PC-3 (cell line): ENCODE results near the gene TRAPPC4. TPM values are rescaled to one million over a fixed set of nuclear protein-coding genes. Genes with fewer than 3 reads are reported as not detected.

Source experiments
- ATAC-seq: fragments of 200-7000 bp; cut with Tn5 transposase; 2 replicates; pipeline ENCODE4 v1.9.1; 2020; ENCODE audit warnings: mild to moderate bottlenecking, moderate library complexity
- BruUV-seq: library from RNA; stranded (reverse); fragments of 400-500 nt; replicated peaks from 2 replicates; lab custom pipeline; 2021; lab: Mats Ljungman, UMichigan
- CTCF ChIA-PET: fragments of 300-600 bp; sonication (Branson Sonifier 250); formaldehyde crosslinking; loops from one replicate; lab custom pipeline; 2022; ENCODE audit warnings: antibody characterized with exemption; lab: Charles Lee
- POLR2A ChIA-PET: fragments of 300-600 bp; sonication (Branson Sonifier 250); formaldehyde crosslinking; loops from one replicate; lab custom pipeline; 2022; ENCODE audit warnings: antibody characterized with exemption; ENCODE audit not compliant: unreplicated experiment; lab: Charles Lee
- DNase-seq: peaks from one replicate; pipeline ENCODE4 v3.0.0-alpha.2; 2015
- H2AFZ ChIP-seq: fragments of 300-600 bp; sonication (generic); 2 replicates; pipeline ENCODE4 v1.6.0; 2016; ENCODE audit warnings: antibody characterized with exemption, low read length
- H3F3A ChIP-seq: fragments of 300-600 bp; sonication (generic); one replicate; pipeline ENCODE4 v1.6.0; 2017; ENCODE audit warnings: antibody characterized with exemption, low read length, control low read depth, mild to moderate bottlenecking; ENCODE audit not compliant: unreplicated experiment
- H3K27ac ChIP-seq: fragments of 300-600 bp; sonication (generic); 2 replicates; pipeline ENCODE4 v1.5.1; 2016; ENCODE audit warnings: mild to moderate bottlenecking, low read length
- H3K27me3 ChIP-seq: fragments of 300-600 bp; sonication (generic); 2 replicates; pipeline ENCODE4 v1.6.1; 2016; ENCODE audit warnings: low read length, mixed read lengths
- H3K36me3 ChIP-seq: fragments of 300-600 bp; sonication (generic); 2 replicates; pipeline ENCODE4 v1.6.1; 2016; ENCODE audit warnings: low read depth, mixed run types, low read length, mixed read lengths
- H3K4me1 ChIP-seq: fragments of 300-600 bp; sonication (generic); 2 replicates; pipeline ENCODE4 v1.5.1; 2016; ENCODE audit warnings: low read length; ENCODE audit not compliant: insufficient read depth
- H3K4me2 ChIP-seq: fragments of 300-600 bp; sonication (generic); 2 replicates; pipeline ENCODE4 v1.6.0; 2016; ENCODE audit warnings: low read length
- H3K4me3 ChIP-seq: fragments of 300-600 bp; sonication (generic); 2 replicates; pipeline ENCODE4 v1.5.1; 2016; ENCODE audit warnings: mild to moderate bottlenecking, low read length, mixed read lengths
- H3K79me2 ChIP-seq: fragments of 300-600 bp; sonication (generic); 2 replicates; pipeline ENCODE4 v1.6.1; 2017; ENCODE audit warnings: low read length, mixed read lengths
- H3K9ac ChIP-seq: fragments of 300-600 bp; sonication (generic); 2 replicates; pipeline ENCODE4 v1.6.0; 2016; ENCODE audit warnings: mild to moderate bottlenecking, low read length
- H3K9me2 ChIP-seq: fragments of 300-600 bp; sonication (generic); replicated peaks from 2 replicates; pipeline ENCODE4 v1.6.1; 2016; ENCODE audit warnings: mixed run types, low read length, mixed read lengths
- H3K9me3 ChIP-seq: fragments of 300-600 bp; sonication (generic); 2 replicates; pipeline ENCODE4 v1.6.1; 2016; ENCODE audit warnings: low read length, mixed read lengths
- H4K20me1 ChIP-seq: fragments of 300-600 bp; sonication (generic); 2 replicates; pipeline ENCODE4 v1.6.1; 2016; ENCODE audit warnings: low read length, mixed read lengths
- EZH2 ChIP-seq: fragments of 300-600 bp; sonication (generic); IDR thresholded peaks from one replicate; pipeline ENCODE4 v1.6.1; 2017; ENCODE audit warnings: antibody characterized with exemption, mild to moderate bottlenecking, low read length; ENCODE audit not compliant: unreplicated experiment
- EZH2phosphoT487 ChIP-seq: fragments of 300-600 bp; sonication (generic); IDR thresholded peaks from 2 replicates; pipeline ENCODE4 v1.6.1; 2018; ENCODE audit warnings: mild to moderate bottlenecking, antibody characterized with exemption, low read length, borderline replicate concordance
- intact Hi-C: fragments of 100-400 bp; cut with micrococcal nuclease; formaldehyde crosslinking; loops from 2 replicates; pipeline ENCODE4 v1.9.0; 2023
- total RNA-seq: library from RNA; depleted of rRNA; stranded (reverse); fragments of >200 nt; gene quantifications from 2 replicates; pipeline ENCODE4 v1.2.3, GENCODE V29; 2014
- TF ChIP-seq, protein P1 (sequence below): fragments of 300-600 bp; sonication (generic); conservative IDR thresholded peaks from 2 replicates; pipeline ENCODE4 v1.5.1; 2017; ENCODE audit warnings: antibody characterized with exemption, low read depth, mild to moderate bottlenecking, low read length

TRAPPC4 gene
- total RNA-seq, 1 experiment from 2014 or later: 129 TPM

DNA sequence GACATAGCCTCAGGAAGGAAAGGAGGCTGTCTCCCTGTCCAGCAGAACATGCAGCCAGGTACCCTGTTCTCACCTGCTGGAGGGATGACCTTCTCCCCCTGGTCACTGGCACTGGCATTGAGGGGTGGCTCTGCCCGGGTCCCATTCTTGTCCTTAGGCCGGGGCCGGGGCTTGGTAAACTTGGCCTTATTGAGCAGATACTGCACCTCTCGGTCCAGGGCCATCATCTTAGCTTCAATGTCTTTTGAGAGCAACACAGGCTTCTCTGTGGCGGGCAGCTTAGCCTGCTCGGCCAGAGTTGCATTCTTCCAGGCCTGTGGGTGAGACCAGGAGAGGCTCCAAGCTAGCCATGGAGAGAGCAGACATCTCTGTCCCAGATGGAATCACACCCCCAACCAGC lies 27.9 kb downstream of the TRAPPC4 start:
- Histone ChIP-seq H3K9me2 (no peaks in the 10 kb centered on the region), H3K4me3 (no peak overlapping the region), H4K20me1 (no peaks in the 10 kb centered on the region), H3F3A (no peaks in the 10 kb centered on the region), H3K4me1 (no peaks in the 10 kb centered on the region), H3K9me3 (no peaks in the 10 kb centered on the region), H3K4me2 (no peak overlapping the region), H3K9ac (no peak overlapping the region), H2AFZ (no peak overlapping the region), H3K27ac (no peak overlapping the region), H3K36me3 (peaks cover 49% of the 10 kb centered on the region), H3K27me3 (no peaks in the 10 kb centered on the region), H3K79me2 (no peaks in the 10 kb centered on the region)
- TF ChIP-seq EZH2phosphoT487 (no peak), EZH2 (no peak)
- TF ChIP-seq, protein P1, sequence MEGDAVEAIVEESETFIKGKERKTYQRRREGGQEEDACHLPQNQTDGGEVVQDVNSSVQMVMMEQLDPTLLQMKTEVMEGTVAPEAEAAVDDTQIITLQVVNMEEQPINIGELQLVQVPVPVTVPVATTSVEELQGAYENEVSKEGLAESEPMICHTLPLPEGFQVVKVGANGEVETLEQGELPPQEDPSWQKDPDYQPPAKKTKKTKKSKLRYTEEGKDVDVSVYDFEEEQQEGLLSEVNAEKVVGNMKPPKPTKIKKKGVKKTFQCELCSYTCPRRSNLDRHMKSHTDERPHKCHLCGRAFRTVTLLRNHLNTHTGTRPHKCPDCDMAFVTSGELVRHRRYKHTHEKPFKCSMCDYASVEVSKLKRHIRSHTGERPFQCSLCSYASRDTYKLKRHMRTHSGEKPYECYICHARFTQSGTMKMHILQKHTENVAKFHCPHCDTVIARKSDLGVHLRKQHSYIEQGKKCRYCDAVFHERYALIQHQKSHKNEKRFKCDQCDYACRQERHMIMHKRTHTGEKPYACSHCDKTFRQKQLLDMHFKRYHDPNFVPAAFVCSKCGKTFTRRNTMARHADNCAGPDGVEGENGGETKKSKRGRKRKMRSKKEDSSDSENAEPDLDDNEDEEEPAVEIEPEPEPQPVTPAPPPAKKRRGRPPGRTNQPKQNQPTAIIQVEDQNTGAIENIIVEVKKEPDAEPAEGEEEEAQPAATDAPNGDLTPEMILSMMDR: no peak
- no peak for DNase-seq
- ATAC-seq: no peak
- BruUV-seq: no TSS peak
- ChIA-PET POLR2A (interaction anchor here (0.6 kb wide), 1 partner anchor 615 kb away, joined by 14 read pairs; no protein-coding TSS in a partner anchor), CTCF (no interaction called here)
- intact Hi-C loops: no loop called here

DNA sequence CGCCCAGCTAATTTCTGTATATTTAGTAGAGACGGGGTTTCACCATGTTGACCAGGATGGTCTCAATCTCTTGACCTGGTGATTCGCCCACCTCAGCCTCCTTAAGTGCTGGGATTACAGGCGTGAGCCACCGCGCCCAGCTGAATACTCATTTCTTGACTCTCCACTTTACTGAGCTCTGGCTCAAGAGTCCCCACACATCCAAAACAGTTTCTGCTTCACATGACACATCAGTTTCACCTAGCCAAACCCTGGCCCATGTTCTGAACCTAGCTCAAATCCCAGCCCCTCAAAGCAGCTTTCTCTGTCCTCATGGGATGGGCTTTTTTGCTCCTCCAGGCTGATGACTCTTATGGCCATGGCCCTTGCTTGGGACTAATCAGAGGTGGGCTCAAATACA lies 28.6 kb downstream of the TRAPPC4 start:
- Histone ChIP-seq H3K79me2 (no peaks in the 10 kb centered on the region), H2AFZ (no peak overlapping the region), H3F3A (no peaks in the 10 kb centered on the region), H3K9me2 (no peaks in the 10 kb centered on the region), H3K27me3 (no peaks in the 10 kb centered on the region), H3K9ac (no peak overlapping the region), H3K4me1 (no peaks in the 10 kb centered on the region), H3K27ac (no peak overlapping the region), H4K20me1 (no peaks in the 10 kb centered on the region), H3K4me2 (no peak overlapping the region), H3K9me3 (no peaks in the 10 kb centered on the region), H3K4me3 (no peak overlapping the region), H3K36me3 (peaks cover 54% of the 10 kb centered on the region)
- ChIA-PET CTCF (interaction anchor here (0.6 kb wide), 1 partner anchor 60 kb away, joined by 4 read pairs; the partner anchor contains the start of gene C2CD2L), POLR2A (interaction anchor here (0.5 kb wide), 1 partner anchor 19 kb away, joined by 31 read pairs; no protein-coding TSS in a partner anchor)
- intact Hi-C loops: no loop called here
- ATAC-seq (no peak), DNase-seq (no peak)
- TF ChIP-seq EZH2 (no peak), EZH2phosphoT487 (no peak)
- TF ChIP-seq, protein P1: no peak
- BruUV-seq: no TSS peak

DNA sequence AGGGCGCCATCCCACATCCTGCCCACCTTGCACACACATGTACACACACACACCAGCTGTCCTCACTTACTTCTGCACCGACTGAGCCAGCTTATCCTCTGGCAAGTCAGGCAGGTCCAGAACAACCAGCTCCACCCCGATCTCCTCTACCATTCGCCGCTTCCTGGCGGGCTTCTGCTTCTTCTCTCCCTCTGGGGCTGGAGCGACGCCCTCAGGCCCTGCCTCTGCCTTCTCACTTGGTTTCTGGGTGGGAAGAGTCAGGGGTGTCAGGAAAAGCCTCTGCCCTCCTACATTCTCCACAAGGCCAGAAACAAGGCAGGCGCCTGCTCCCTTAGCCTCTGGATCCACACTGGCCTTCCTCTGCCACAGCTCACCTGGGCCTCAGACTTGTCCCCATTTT lies 30.1 kb downstream of the TRAPPC4 start:
- Histone ChIP-seq H3K9ac (no peak overlapping the region), H3F3A (no peaks in the 10 kb centered on the region), H2AFZ (no peak overlapping the region), H3K9me3 (no peaks in the 10 kb centered on the region), H3K4me3 (no peak overlapping the region), H3K4me1 (no peaks in the 10 kb centered on the region), H3K27ac (no peak overlapping the region), H3K9me2 (no peaks in the 10 kb centered on the region), H4K20me1 (no peaks in the 10 kb centered on the region), H3K79me2 (no peaks in the 10 kb centered on the region), H3K36me3 (peaks cover 69% of the 10 kb centered on the region), H3K27me3 (no peaks in the 10 kb centered on the region), H3K4me2 (no peak overlapping the region)
- CTCF ChIA-PET: no interaction called here
- ATAC-seq (no peak), DNase-seq (no peak)
- BruUV-seq: no TSS peak
- POLR2A ChIA-PET: no interaction called here
- intact Hi-C loops: no loop called here
- TF ChIP-seq EZH2: no peak
- TF ChIP-seq EZH2phosphoT487: no peak
- TF ChIP-seq, protein P1: no peak
